Measurements from ENCODE around the gene COL5A1.

COL5A1 gene

DNA sequence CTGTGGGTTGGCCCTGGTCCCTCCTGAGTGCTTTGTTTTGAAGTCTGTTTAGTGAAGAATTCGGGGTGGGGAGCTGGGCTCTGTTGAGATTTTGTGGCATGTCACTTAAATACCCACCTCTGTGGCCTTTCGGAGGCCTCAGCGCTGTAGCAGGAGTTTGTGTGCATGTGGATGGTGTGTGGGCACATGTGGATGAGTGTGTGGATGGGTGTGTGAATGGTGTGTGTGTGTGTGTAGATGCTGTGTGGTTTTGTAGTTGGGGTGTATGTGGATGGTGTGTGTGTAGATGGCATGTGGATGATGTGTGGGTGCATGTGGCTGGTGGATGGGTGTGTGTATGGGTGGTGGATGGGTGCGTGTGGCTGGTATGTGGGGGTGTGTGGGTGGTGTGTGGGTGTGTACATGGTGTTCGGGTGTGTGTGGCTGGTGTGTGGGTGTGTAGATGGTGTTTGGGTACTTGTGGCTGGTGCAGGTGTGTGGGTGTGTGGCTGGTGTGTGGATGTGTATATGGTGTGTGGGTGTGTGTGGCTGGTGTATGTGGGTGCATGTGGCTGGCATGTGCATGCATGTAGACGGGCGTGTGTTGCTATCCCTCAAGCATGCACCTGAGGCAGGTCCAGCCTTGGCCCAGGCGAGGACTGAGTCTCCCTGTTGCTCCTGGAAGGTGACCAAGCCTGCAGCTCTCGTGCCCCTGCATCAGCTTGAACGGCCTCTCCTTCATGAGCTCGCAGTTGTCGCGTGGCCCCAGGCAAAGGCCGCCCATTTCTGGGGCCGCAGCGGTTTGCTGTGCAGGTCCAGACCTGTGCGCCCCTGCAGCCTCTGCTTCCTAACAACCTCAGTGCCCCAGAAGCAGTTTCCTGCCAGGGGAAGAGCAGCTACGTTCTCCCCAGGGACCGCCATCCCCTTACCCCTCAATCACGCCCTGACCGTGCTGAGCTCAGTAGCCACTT, 185.0 kb downstream of the COL5A1 start:
- no peak for DNase-seq

- no peak for DNase-seq
These were observed 186.0 kb downstream of the COL5A1 start for GRCh38 chr9:134827559-134827958.

GRCh38 chr9:134827993-134828392, 186.4 kb downstream of the COL5A1 start:
- no peak for DNase-seq

GRCh38 chr9:134828892-134829291, 187.3 kb downstream of the COL5A1 start:
- no peak for DNase-seq

- no peak for DNase-seq
These were observed 187.8 kb downstream of the COL5A1 start for GRCh38 chr9:134829356-134829937.

- no peak for DNase-seq
These were observed 188.5 kb downstream of the COL5A1 start for GRCh38 chr9:134830126-134830525.

GRCh38 chr9:134830926-134831720, 189.5 kb downstream of the COL5A1 start:
- no peak for DNase-seq

- no peak for DNase-seq
These were observed 190.9 kb downstream of the COL5A1 start for GRCh38 chr9:134832471-134832870.

GRCh38 chr9:134833294-134833880, 191.8 kb downstream of the COL5A1 start:
- no peak for DNase-seq

- DNase-seq: no peak
These were observed 192.8 kb downstream of the COL5A1 start for GRCh38 chr9:134834217-134834956.

DNA sequence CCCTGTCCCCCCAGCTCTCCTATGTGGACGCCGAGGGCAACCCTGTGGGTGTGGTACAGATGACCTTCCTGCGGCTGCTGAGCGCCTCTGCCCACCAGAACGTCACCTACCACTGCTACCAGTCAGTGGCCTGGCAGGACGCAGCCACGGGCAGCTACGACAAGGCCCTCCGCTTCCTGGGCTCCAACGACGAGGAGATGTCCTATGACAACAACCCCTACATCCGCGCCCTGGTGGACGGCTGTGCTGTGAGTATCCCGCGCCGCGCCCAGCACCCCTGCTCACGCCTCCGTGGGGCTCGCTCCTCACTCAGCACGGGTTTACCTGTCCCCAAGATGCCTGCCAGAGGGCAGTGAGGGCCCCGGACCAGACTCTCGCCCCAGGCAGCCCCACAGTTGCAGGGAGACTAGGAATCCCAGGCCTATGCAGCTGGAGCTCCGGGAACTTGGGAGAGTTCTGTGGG, 193.4 kb downstream of the COL5A1 start:
- DNase-seq: no peak

DNA sequence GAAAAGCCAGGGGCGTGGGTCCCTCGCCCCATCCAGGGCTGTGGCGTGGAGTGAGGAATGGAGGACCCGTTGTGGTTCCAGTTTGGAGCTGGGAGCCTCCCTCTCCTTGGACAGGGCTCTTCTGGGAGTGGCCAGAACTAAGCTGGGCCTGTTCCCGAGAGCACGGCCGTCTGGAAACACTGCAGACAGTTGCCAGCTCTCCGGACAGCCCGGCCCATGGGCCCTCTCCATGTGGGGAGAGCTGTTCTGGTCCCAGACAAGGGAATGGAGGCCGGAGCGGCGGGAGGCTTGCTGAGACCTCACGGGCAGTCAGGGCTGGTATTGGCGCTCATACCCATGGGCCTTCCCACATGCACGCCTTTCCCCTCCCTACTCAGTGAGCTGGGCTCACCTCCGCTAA, 193.8 kb downstream of the COL5A1 start:
- no peak for DNase-seq

- no peak for DNase-seq
These were observed 194.4 kb downstream of the COL5A1 start for GRCh38 chr9:134835987-134836386.

DNA sequence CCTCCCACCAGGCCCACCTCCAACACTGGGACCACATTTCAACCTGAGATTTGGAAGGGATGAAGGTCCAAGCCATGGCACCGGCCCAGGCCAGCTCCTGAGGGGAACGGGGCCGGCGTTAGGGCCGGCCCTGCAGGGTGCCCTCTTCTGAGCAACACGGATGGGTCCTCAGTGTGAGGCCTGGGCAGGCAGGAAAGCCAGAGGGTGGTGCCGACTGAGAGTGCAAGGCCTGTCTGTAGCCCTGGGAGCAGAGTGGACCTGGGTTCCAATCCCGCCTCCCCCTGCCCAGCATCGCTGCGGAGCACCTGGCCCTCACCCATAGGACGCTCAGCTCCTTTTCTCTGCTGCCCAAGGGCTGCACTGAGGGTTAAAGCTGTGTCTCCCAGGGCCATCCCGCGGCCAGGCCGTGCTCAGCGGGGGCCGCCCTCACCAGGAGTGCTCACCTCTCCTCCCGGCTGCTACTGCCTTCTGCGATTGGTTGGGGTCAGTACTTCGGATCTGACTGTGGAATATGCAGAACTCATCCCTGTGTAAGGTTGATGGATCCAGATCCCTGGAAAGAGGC, 194.9 kb downstream of the COL5A1 start:
- no peak for DNase-seq

DNA sequence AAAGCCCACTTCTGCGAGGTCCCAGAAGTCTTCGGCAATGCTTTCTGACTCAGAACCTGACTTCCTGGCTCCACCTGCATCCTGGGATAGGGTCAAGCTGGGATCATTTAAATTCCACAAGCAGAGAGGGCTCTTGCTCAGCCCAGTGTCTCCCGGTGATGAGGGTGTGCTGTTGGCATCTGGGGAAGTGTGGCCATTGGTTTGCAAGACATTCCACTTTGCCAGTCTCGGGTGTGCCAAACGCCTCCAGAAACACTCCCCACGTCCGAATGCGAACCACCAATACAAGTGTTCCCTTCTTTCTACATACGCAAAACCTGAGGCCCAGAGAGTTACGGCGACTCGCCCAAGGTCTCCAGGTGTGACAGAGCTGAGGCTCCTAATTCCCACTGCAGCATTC, 195.9 kb downstream of the COL5A1 start:
- DNase-seq: no peak

DNA sequence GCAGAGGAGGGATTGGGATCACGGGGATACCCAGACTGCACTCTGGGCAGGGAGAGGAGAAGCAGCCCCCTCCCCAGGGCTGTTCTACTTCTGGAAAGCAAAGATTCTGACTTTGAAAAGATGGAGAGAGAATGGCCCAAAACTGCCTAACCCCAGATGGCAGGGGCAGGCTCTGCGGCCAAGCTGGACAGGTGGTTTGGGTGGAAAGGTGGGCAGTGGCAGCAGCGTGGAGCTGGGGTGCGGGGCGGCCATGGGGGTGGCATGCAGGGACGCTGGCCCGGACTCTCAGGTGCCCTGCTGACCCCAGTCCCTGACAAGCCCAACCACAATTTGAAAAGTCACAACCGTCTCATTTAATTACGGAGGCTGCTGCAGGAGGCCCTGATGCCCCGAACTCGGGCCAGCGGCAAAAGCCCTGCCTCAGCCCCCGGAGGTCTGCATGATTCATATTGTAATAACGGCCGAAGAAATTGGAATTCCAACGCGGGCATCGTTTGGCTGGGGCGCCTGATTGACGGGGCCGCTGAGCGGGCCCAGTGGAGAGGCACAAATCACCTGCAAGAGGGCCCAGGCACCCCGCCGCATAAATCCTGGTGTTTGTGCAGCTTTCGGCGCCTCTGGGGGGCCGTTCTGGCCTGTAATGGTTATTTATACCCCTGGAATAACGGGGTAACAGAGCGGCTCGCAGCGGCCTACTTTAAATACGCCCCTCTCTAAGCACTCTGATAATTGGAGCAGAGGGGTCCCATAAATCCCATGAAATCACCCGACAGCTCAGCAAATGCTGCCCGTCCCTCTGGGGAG, 197.2 kb downstream of the COL5A1 start:
- no peak for DNase-seq

DNA sequence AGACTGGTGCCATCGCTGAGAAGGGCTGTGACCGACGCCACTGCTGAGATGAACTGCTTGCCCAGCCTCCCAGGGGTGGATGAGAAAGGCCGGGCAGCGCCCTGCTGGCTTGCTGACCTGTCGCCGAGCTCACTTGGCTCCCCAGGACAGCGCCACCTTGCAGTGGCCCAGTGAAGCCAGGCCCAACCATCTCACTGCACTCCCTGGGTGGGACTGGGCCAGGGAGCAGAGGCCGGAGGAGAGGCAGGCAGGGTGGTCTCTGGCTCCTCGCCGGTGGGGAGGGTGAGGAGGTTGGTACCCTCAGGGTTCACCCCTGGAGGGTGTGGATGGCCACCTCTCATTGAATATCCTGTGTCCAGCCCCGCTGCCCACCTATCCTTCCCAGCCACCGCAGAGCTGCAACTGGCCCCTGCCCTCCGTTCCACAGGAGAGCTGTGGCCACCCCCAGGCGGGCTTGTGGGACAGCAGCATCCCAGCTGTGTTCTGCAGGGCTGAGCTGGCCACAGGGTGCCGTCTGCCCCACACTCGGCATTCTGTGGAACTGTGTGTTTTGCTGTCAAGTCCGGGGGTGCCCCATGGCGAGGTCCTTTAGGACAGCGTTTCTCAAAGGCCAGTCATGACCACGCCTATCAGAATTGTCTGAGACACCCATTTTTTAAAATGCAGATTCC, 198.0 kb downstream of the COL5A1 start:
- DNase-seq: no peak

DNA sequence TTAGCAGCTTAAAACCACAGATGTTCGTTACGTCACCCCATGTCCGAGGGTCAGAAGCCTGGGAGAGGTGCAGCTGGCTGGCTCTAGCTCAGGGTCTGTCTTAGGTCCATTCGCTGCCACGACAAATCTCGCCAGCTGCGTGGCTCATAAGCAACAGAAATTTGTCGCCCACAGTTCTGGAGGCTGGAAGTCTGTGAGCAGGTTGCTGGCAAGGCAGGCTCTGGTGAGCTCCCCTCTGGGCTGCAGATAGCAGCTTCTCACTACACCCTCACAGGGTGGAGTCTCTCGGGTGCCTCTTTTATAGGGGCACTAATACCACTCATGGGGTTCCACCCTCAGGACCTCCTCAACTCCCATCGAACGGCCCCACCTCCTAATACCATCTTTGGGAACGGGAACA, 198.9 kb downstream of the COL5A1 start:
- no peak for DNase-seq

- DNase-seq: no peak
These were observed 199.7 kb downstream of the COL5A1 start for GRCh38 chr9:134841180-134841904.

GRCh38 chr9:134842321-134842720, 200.7 kb downstream of the COL5A1 start:
- DNase-seq: no peak
